Neural cell (in vitro differentiated cells): ENCODE measurements around the gene IFITM10.

ENCODE experiments used
- CTCF ChIP-seq: fragments of 450-650 bp; IDR thresholded peaks from 2 replicates; pipeline ENCODE4 v1.5.1; 2014; ENCODE audit warnings: antibody characterized with exemption, mild to moderate bottlenecking, moderate library complexity; ENCODE audit not compliant: poor library complexity, severe bottlenecking
- EP300 ChIP-seq: fragments of 450-650 bp; conservative IDR thresholded peaks from 2 replicates; pipeline ENCODE4 v1.6.1; 2014; ENCODE audit warnings: antibody characterized with exemption, mild to moderate bottlenecking, moderate library complexity; ENCODE audit not compliant: poor library complexity, severe bottlenecking
- EZH2 ChIP-seq: fragments of 200-600, 300-800 bp; shearing (Covaris generic), sonication (generic); IDR thresholded peaks from 2 replicates; pipeline ENCODE4 v1.6.1; 2014; ENCODE audit warnings: antibody characterized with exemption, low read length, borderline replicate concordance, mild to moderate bottlenecking; ENCODE audit not compliant: insufficient read depth, poor library complexity, severe bottlenecking
- MXI1 ChIP-seq: fragments of 450-650 bp; conservative IDR thresholded peaks from 2 replicates; pipeline ENCODE4 v1.6.1; 2014; ENCODE audit warnings: antibody characterized with exemption, mild to moderate bottlenecking; ENCODE audit not compliant: poor library complexity, severe bottlenecking
- POLR2AphosphoS5 ChIP-seq: IDR thresholded peaks from 2 replicates; pipeline ENCODE4 v1.6.1; 2012
- SMC3 ChIP-seq: fragments of 450-650 bp; conservative IDR thresholded peaks from 2 replicates; pipeline ENCODE4 v1.6.1; 2014; ENCODE audit warnings: antibody characterized with exemption, mild to moderate bottlenecking, moderate library complexity; ENCODE audit not compliant: poor library complexity
- TAF1 ChIP-seq: IDR thresholded peaks from 2 replicates; pipeline ENCODE4 v1.6.1; 2012; ENCODE audit warnings: low read depth

GRCh38 chr11:1773994-1774550 lies 23.7 kb upstream of the IFITM10 start:
- TF ChIP-seq SMC3: no peak
- no peak for TF ChIP-seq EZH2
- no peak for TF ChIP-seq CTCF
- TF ChIP-seq EP300: no peak
- no peak for TF ChIP-seq POLR2AphosphoS5
- no peak for TF ChIP-seq TAF1
- no peak for TF ChIP-seq MXI1
